ENCODE measurements around the gene ZNF354C.

The ZNF354C gene

DNA sequence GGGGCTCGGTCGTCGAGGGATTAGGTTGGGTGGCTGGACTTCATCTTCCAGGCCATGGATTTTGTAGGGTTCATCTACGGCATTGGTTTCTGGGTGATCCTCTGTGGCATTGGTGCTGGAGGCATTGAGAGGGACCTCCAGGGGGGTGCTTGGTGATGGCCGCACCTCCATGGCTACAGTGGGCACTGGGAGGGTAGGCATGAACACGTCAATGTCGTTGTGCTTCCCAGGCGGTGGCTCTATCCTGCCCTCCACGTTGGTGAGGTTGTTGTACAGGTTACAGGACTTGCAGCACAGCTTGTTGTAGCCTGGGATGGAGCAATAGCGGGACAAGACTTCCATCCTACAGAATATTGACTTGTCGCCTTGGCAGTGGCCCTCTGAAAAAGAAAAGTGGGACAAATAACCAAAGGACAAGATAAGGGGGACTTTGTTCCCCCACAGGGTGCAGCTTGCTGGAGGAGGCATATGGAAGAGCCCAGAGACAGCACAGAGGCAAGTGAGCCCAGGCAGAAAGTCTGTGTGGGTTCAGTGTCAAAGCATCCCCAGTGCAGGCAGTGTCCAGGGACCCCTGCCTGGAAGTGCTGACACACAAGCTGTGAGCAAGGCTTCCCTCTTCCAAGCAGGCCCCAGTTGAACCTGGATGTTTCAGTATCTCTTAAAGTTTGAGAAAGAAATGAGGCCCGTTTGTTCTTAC is 53.9 kb downstream of the ZNF354C start:
- no peak for DNase-seq (ENCODE audit: low read depth, low spot score)

DNA sequence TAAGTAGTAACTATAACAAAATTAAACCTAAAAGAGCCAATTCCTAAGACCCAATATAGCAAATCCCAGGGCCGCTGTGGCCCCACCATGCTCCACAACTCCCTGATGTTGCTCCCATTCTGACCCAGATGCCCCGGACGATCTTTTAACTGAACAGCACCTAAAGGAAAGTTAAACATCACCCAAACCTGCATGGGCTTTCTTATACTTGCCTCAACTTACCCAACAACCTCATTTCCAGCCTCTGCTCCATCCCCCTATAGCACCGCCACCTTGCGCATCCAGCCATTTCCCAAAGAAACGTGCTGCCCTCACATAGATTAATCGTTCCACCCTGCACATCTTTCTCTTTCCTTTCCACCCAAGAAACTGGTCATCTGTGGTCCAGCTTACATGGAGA is 54.6 kb downstream of the ZNF354C start:
- no peak for DNase-seq (ENCODE audit: low read depth, low spot score)

DNA sequence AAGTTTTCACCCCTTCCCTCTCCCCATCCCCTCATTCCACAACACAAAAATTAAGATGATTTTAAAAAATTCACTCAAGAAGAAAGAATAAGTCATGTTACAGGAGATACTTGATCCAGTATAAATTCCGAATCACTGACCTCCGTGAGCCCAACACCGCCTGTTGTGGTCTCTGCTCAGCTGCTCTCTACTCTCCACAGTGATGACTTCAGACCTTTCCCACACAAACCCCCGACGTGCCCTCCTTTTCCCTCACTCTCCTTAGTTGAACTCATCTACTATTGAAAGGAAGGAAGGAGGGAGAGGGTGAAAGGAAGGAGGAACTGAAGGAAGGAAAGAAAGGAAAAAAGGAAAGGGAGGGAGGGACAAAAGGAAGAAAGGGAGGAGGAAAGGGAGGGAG is 55.1 kb downstream of the ZNF354C start:
- no peak for DNase-seq (ENCODE audit: low read depth, low spot score)

DNA sequence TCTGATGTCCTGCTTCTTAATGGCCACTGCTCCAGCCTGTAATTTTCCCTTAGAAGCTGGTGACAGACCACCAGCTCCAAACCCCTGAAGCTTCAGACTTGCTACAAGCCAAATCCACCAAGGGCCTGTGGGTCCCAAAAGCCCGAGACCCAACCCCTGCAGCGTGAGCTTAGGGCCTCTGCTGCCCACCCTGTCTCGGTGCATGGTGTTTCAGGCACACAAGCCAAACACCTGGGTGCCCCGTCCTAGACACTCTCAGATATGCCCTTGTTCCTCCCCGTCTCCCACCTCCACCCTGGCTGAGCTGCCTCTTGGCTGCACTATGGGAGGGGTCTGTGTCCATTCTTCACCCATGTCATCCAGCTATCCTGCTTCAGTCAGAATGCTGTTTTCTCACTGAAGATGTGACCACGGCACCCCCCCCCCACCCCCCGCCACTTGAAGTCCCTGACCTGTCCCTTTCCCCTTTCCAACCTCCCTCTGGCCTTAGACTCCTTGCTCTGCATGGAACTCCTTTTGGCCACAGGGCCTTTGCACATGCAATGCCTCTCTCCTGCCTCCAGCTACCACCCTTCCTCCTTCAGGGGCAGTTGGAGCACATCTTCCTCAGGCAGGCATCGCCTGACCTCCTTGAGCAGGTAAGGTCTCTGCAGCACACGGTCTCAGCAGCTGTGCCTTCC is 55.8 kb downstream of the ZNF354C start:
- no peak for DNase-seq (ENCODE audit: low read depth, low spot score)

DNA sequence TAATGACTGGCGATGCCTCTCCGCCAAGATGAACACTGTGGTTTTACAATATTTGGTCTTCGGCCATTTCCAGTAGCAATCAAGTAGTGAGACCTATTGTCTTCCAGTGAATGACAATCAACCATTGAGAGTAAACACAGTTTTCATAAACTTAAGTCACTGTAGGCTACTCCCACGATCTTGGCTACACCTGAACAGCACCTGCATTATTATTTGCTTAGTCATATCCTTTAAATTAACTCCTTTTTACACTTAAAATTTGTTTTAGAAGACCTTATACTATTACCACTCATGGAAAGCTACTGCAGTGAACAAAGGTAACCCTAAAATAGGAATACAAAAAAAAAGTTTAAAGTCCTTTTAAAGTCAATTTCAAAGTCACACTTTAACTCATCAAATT is 58.2 kb downstream of the ZNF354C start:
- no peak for DNase-seq (ENCODE audit: low read depth, low spot score)

DNA sequence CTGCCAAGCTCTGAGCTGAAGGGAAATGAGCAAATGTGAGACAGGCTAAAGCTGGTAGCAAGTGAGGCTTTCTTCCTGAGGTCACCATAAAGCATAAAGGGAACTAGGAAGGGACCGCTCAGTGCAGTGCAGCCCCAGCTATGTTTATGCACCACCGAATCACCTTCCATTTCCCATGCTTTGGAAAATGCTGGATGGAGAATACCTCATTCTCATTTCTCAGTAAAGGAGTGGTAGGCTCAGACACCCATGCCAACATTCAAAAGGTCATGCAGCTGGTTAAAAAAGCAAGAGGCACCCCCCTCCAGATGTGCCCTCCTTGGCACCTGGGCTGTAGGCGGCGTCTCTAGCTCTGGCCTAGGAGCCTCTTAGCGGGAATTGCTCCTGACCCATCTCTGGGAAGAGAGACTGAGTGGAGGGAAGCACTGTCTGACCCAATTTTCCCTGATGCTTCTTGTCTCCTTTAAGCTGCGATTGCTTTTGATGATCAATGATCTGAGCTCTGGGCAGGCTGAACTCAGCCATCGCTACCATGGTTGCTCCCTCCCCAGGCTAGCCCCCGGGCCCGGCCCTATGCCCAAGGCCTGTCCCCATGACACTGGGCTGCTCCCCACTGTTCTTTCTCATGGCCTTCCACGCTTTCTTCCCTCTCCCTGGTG is 58.7 kb downstream of the ZNF354C start:
- DNase-seq (ENCODE audit: low read depth, low spot score), result no peak

DNA sequence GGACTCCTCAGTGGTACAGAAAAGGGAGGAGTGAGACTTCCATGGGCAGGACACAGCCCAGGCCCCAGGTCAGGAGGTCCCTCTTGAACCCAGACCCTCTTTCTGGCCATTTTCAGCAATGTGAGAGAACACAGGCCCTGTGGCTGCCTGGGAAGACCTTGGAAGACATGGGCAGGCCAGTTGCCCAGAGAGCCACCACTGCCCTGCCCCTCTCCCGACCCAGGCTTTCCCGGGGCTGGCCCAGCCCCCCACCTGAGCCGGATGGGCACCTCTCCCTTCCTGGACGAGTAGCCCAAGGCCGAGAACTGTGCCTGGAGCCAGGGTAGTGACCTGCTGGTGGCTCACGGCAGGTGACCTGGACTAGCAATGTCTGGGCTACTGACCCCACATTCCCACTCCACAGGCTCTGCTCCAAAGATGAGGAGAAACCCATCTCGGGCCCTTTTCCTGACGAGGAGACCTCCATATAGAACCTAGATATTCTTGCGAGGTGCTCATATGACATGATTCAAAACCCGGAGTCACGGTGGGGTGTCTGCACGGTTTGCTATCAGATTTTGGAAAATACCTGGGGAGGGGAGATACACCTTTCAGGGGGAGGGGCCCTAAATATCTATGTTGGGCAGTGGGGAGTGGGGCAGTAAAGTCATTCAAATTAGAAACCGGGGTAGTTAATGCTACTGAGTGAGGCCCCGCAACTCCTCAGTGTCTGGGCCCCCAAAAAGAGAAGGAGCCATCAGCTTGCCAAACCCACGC is 59.4 kb downstream of the ZNF354C start:
- DNase-seq (ENCODE audit: low read depth, low spot score), result no peak

DNA sequence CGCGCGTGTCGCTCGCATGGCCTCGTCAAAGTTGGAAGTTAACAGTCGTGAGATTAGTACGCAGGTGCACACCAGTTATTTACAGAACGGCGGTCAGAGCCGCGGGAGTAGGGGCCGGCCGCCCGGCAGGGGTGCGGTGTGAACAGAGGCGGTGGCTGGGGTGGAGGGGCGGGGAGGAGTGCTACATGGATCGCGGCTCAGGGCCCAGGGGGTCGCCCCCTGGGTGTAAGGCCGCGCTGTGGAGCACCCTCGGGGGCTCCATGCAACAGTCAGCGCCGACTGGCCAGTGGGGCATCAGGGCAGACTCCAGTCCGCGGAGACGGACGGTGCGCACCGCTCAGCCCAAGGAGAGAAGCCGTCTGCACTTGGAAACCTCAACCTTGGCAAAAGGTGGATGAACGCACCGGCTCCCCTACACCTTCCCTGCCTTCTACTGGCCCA is 60.3 kb downstream of the ZNF354C start:
- DNase-seq (ENCODE audit: low read depth, low spot score), result no peak

DNA sequence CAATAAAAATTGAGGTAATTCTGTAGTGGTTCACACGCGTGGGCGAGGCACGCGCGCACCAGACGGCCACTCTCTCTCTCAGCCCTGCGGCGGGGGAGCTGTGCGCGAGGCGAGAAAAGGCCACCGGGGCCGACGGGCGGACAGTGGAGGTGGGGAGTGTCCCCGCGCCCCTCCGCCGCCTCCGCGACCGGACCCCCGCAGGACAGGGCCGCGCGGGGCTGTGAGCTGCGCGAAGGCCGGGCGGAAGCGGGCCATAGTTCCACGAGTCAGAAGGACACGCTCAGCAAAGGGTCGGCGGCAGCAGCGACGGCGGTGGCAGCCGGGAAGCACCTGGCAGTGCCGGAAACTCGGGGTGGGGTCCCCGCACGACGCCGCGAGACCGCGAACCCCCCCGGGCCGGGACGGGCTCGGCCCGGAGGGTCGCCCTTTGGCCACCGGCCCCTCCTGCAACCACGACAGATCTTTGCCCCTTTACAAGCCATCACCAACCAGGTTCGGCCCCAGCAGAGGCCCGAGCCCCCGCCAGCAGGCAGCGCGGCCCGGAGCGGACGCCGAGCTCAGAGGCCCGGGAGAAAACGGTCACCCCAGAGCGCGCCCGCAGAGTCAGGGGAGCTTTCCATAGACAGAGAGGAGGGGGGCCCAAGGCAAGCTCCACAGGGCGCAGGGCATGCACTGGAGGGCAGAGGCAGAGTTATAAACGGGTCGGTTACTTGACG is 60.9 kb downstream of the ZNF354C start:
- DNase-seq (ENCODE audit: low read depth, low spot score), result no peak

DNA sequence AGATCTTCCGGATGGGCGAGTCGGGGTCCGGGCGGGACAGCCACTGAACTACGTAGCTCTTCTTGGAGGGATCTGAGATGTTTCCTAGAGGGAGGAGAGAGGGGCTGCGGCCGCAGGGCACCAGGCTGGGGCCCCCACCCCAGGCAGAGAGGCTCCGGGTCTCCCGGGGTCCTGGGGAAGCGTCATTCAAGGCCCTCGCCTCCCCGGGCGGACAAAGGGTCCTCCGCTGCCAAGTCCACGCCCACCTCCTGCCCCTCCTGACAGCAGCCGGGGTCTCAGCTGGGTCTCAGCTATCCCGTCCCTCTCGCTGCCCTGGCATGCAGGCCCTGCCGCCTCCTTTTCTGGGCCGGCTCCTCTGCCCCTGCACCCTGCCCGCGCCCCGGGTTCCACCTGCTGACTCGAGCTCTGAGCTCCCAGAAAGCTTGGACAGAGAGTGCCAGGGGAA is 61.5 kb downstream of the ZNF354C start:
- DNase-seq (ENCODE audit: low read depth, low spot score), result no peak

DNA sequence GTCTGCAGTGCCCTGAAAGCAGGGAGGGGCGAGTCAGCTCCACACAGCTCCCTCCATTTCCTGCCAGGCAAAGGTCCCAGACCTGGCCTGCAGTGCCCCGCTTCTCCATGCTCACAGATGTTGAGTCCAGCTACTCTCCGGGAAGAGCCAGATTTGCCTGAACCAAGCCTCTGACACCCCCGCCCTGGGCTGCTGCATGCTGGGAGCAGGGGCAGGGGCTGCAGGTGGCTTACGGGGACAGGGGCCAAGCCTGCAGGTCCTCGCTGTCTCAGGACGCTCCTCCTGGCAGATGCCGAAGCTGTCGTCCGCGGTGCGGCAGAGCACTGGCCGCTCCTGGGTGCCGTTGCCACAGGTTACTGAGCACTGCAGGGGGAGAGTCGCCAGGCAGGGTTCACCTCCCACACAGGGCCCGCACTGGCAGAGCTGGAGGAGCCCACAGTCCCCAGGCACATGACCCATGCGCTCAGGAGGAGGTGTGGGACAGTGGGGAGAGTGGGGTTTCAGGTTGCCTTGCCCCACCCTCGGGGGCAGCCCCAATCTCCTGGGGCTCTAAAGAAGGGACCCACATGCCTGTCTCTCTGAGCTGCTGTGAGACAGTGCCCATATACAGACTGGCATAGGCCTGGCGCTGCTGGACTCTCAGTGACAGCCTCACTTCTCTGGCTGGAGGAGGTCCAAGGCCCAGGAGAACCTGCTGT is 62.4 kb downstream of the ZNF354C start:
- DNase-seq (ENCODE audit: low read depth, low spot score), result no peak

DNA sequence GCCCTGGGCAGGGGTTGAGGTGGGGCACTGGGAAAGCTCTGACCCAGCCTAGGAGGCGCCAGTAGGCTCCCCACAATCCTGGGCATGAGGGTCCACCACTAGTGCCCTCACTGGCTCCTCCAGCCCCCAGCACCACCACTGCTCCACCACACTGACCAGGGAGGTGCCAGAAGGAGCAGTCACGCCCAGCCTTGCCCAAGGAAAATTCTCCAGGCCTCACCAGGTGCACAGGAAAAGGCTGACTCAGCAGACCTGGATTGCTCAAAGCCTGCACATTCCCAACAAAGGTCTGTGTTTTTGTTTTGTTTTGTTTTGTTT is 62.9 kb downstream of the ZNF354C start:
- no peak for DNase-seq (ENCODE audit: low read depth, low spot score)

DNA sequence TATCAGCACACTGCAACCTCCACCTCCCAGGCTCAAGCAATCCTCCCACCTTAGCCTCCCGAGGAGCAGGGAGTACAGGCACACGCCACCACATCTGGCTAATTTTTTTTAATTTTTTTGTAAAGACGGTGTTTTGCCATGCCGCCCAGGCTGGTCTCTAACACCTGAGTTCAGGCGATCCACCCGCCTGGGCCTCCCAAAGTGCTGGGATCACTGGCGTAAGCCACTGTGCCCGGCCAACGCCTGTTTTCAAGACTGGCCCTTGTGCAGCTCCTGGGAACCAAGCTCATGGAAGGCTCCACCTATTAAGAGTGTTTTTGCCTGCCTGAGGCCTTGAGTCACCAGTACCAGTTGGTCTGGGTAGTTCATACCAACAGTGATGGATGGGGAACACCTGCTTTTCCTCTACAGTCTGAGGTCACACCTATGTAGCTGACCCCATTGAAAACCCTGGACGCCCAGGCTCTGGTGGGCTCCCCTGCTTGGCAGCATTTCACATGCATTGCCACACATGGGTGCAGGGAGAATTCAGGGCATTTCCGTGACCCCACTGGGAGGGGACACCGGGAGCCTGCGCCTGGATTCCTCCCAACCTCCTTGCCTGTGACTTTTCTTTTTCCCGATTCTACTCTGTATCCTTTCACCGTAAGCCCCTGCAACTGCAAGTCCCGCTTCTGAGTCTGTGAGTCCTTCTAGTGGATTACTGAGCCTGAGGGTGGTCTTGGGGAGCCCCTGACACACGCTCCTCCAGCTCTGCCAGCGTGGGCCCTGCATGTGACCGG is 63.5 kb downstream of the ZNF354C start:
- DNase-seq (ENCODE audit: low read depth, low spot score), result no peak

DNA sequence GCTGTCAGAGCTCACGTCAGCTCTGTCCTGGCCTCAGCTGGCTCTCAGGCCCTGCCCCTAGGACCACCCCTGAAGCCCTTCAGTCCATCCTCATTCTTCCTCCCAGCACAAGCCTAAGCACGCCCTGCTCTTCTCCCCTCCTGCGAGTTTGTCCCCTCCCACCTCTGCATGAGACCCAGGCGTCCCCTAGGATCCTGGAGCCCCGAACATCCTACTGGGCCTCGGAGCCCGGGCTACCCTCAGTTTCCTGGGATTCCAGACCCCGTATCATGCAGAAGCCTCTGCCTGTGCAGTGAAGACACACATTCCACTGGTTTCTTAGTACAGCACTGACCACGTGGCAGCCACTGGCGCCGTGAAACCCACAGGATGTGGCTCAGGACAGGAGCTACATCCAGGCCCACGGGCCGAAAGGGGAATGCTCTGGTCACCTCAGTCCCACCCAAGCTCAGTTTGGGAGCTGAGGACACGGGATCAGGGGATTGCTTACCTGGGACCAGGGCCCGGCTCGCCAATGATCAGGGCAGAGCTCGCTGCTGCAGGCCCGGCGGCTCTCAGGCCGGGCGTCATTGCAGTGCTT is 64.2 kb downstream of the ZNF354C start:
- DNase-seq (ENCODE audit: low read depth, low spot score), result no peak

DNA sequence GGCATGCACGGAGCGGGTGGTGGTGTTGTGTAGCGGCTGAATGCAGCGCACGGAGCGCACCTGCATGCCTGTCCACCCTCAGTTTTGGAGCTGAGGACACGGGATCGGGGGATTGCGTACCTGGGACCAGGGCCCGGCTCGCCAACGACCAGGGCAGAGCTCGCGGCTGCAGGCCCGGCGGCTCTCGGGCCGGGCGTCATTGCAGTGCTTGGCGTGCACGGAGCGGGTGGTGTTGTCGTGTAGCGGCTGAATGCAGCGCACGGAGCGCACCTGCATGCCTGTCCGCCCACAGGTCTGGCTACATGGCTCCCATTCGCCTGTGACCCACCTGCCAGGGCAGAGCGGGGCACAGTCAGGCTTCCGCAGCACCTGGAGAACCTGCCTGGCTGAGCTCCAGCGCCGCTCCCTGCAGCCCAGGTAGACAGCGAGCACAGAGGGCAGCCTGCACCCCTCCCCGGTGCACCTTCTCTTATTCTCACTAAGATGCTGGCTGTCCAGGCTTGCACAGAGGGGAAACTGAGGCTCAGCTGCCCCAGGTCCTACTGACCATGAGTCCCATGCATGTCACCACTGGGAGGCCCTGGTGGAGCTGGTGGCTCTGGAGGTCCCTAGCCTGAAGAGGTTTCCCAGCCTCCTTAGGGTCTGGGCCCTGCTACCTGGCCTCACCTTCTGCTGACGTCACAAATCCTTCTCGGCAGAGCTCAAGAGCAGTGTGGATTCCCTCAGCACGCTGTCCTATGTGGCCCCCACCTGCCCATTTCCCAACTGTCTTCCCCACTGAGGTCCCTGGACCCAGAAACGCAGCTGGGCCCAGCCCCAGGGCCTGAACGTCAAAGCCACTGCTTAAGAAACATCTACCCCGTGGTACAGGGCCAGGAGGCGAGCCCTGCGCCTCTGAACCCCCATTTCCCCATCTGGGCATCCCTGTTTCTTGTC is 64.9 kb downstream of the ZNF354C start:
- no peak for DNase-seq (ENCODE audit: low read depth, low spot score)

DNA sequence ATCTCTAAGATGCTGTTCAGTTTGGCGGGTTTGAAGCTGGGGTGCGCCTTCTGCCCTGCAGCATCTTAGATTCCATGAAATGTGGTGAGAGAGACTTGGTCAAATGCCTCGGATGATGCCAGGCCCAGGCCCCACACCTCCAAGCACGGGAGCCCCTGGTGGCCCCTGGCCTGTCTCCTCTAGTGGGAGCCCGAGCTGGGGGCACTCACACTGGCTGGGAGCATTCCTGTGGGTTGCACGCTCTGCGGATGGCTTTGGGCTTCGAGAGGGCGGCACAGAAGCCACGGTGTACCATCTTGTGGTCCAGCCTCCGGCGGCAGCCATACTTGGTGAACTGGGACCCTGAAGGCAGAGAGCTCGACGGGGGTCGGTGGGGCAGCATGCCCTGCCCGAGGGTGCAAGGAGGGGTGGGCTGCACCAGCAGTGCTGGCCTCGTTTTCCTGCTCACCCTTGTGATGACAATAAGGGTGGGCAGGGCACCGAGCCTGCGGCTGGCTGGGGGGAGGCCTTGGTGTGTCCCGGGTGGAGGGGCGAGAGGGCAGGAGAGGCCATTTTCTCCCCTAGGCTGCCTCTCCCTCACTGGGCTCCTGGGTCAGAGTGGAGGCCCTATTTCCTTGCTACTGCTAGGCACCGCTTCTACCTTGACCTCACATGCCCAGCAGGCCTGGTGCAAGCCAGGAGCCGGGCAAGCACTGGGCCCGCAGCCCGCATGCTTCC is 65.8 kb downstream of the ZNF354C start:
- DNase-seq (ENCODE audit: low read depth, low spot score), result no peak

DNA sequence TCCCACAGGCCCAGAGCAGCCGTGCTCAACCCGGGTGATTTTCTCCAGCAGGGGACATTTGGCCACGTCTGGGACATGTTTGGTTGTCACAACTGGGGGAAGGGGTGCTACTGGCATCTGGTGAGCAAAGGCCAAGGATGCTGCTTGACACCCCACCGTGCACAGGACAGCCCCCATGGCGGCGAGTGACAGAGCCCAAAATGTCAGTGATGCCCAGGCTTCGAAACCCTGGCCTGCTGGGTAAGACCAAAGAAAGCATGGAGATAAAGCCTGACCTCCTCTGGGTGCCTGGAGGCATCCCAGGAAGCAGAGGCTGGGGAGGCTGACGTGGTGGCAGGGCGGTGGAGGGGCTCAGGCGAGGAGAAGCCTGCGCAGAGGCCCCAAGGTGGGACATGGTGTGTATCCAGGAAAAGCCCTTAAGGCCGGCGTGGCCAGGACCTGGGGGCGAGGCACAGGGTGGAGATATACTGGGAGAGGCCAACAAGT is 66.4 kb downstream of the ZNF354C start:
- DNase-seq (ENCODE audit: low read depth, low spot score), result no peak
